ENCODE measurements around the gene MRPS27. TPM values are rescaled to one million over a fixed set of nuclear protein-coding genes. Genes with fewer than 3 reads are reported as not detected.

Gene MRPS27
- total and polyA plus RNA-seq, 8 donors, result 14.8 to 43.3 (median 23.1) TPM

DNA sequence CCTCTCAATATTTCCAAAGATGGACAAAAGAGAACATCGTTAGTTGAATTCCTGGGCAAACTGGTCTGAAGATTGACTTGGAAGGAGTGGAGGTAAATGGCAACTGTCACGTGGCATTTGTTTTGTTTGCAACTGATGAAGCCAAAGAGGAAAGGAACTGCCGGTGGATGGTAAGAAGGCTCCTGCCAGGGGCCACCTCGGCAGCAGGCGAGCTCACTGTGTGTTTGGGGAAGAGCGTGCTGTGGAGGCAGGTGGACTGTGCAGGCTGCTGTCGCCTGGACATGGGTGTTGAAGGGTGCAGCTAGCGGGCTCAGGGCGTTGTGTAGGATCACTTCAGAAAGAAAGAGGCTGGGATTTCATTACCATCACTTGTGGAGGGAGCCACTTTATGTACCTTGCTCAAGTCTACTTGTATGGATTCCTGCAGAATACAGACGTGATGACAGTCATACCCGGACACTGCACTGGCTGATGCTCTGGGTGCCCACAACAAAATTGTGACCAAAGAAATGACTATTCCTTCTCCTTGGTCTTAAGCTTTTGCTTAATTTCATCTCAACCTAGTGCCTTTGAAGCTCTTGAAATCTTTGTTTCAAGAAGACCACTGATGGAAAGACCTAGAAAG lies 140.1 kb downstream of the MRPS27 start:
- no peak for TF ChIP-seq POLR2A (IDR thresholded peaks at IDR 0.05)
- no peak for TF ChIP-seq EP300 (IDR thresholded peaks at IDR 0.05)
- no peak for TF ChIP-seq POLR2AphosphoS5 (IDR thresholded peaks at IDR 0.05)
- TF ChIP-seq, protein P1, sequence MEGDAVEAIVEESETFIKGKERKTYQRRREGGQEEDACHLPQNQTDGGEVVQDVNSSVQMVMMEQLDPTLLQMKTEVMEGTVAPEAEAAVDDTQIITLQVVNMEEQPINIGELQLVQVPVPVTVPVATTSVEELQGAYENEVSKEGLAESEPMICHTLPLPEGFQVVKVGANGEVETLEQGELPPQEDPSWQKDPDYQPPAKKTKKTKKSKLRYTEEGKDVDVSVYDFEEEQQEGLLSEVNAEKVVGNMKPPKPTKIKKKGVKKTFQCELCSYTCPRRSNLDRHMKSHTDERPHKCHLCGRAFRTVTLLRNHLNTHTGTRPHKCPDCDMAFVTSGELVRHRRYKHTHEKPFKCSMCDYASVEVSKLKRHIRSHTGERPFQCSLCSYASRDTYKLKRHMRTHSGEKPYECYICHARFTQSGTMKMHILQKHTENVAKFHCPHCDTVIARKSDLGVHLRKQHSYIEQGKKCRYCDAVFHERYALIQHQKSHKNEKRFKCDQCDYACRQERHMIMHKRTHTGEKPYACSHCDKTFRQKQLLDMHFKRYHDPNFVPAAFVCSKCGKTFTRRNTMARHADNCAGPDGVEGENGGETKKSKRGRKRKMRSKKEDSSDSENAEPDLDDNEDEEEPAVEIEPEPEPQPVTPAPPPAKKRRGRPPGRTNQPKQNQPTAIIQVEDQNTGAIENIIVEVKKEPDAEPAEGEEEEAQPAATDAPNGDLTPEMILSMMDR (IDR thresholded peaks at IDR 0.05), result no peak
- peak overlapping the region; percentile 9 to 24 (median 16) for H3K4me3 ChIP-seq
- H3K9me3 ChIP-seq, result no peaks in the 10 kb centered on the region

GRCh38 chr5:72179028-72179815 lies 140.8 kb downstream of the MRPS27 start:
- Histone ChIP-seq H3K27ac (peak overlapping the region in 4 of 5 donors; percentile 60 to 76 (median 65)), H3K9me3 (no peaks in the 10 kb centered on the region), H3K4me1 (peaks cover 0 to 33% (median 6%) of the 10 kb centered on the region in 4 donors), H3K4me3 (peak overlapping the region; percentile 9 to 24 (median 16)), H3K27me3 (peaks cover 0 to 14% (median 0%) of the 10 kb centered on the region in 3 donors), H3K36me3 (peaks cover 0 to 8% (median 4%) of the 10 kb centered on the region in 4 donors)
- intact Hi-C loops (cut with DNase I; ENCODE audit: low total_unique reads), result no loop called here
- TF ChIP-seq POLR2AphosphoS5 (IDR thresholded peaks at IDR 0.05), result peak in 1 of 3 donors; percentile 25
- TF ChIP-seq, protein P1 (IDR thresholded peaks at IDR 0.05), result no peak
- WGBS, 5 donors, result 52 to 70% (median 56%) methylated on average over 28 to 29 of the region's 29 CpGs
- DNase-seq, result peak in 1 of 2 donors; percentile 72

More for the DNA sequence above, 140.1 kb downstream of the MRPS27 start:
- intact Hi-C loops (cut with DNase I; ENCODE audit: low total_unique reads), result no loop called here
- Histone ChIP-seq H3K4me1 (peaks cover 0 to 39% (median 6%) of the 10 kb centered on the region in 4 donors), H3K27ac (peak overlapping the region in 4 of 5 donors; percentile 41 to 76 (median 64)), H3K36me3 (peaks cover 0 to 12% (median 4%) of the 10 kb centered on the region in 4 donors), H3K27me3 (peaks cover 0 to 14% (median 0%) of the 10 kb centered on the region in 3 donors)
- no peak for DNase-seq
- WGBS, 5 donors, result 66 to 88% (median 83%) methylated on average over 11 of the region's 11 CpGs

- Histone ChIP-seq H3K4me1 (peaks cover 0 to 27% (median 6%) of the 10 kb centered on the region in 4 donors), H3K4me3 (no peak overlapping the region), H3K27me3 (peaks cover 0 to 1% (median 0%) of the 10 kb centered on the region in 3 donors), H3K9me3 (no peaks in the 10 kb centered on the region), H3K27ac (peak overlapping the region in 1 of 5 donors; percentile 76), H3K36me3 (no peaks in the 10 kb centered on the region)
- TF ChIP-seq POLR2AphosphoS5 (IDR thresholded peaks at IDR 0.05) (no peak), POLR2A (IDR thresholded peaks at IDR 0.05) (no peak), EP300 (IDR thresholded peaks at IDR 0.05) (no peak)
- TF ChIP-seq, protein P1 (IDR thresholded peaks at IDR 0.05), result no peak
- WGBS, 5 donors, result 82 to 89% (median 87%) methylated on average over 3 of the region's 3 CpGs
- no peak for DNase-seq
- intact Hi-C loops (cut with DNase I; ENCODE audit: low total_unique reads), result no loop called here
Measured at GRCh38 chr5:72177538-72177937, 142.5 kb downstream of the MRPS27 start.

DNA sequence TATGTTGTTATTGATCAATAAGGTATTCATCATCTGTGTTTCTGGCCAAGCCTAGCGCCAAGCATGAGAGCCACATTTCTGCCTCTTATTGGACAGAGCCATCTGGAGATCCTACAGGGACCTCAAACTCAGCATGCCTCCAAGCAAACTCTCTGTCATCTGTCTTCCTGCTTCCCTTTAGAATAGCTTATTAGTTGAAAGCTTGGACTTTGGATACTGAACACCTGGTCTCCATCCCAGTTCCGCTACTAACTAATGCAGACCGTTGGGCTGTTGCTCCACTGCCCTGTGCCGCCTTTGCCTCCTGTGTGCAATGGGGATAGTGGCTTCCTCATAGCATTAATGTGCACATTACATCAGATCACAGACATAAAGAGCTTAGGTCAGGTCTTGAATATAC lies 147.3 kb downstream of the MRPS27 start:
- Histone ChIP-seq H3K4me3 (no peak overlapping the region), H3K27ac (no peak overlapping the region), H3K4me1 (peaks cover 0 to 16% (median 0%) of the 10 kb centered on the region in 4 donors), H3K36me3 (no peaks in the 10 kb centered on the region), H3K27me3 (no peaks in the 10 kb centered on the region), H3K9me3 (no peaks in the 10 kb centered on the region)
- TF ChIP-seq POLR2AphosphoS5 (IDR thresholded peaks at IDR 0.05) (no peak), EP300 (IDR thresholded peaks at IDR 0.05) (no peak), POLR2A (IDR thresholded peaks at IDR 0.05) (no peak)
- TF ChIP-seq, protein P1 (IDR thresholded peaks at IDR 0.05), result no peak
- peak in 1 of 2 donors; percentile 45 for DNase-seq
- intact Hi-C loops (cut with DNase I; ENCODE audit: low total_unique reads), result no loop called here
- 61 to 84% (median 64%) methylated on average over 4 of the region's 4 CpGs for WGBS, 5 donors

All from stomach (tissue), 9 donors.